HAP-1 (cell line): ENCODE results near the gene MAST3.
A peak's percentile ranks its signal among the peaks of the same experiment; 100 is the strongest.
"Not testable (repeated sequence)": the region's sequence is repeated elsewhere in the genome, so short reads cannot be mapped to it uniquely, and the experiment has no call there.

Source experiments
- DNase-seq, 2 experiments: peaks; one replicate each; pipeline ENCODE4 v3.0.0-alpha.2; 2016 to 2020; ENCODE audit warnings: low spot score in 2 of 2
- H3K27me3 ChIP-seq: fragments of 250-450 bp; sonication (Bioruptor Pico); 2 replicates; pipeline ENCODE4 v1.5.1; 2020; ENCODE audit warnings: low read depth, mild to moderate bottlenecking, moderate library complexity
- H3K36me3 ChIP-seq: fragments of 250-450 bp; sonication (Bioruptor Pico); replicated peaks from 2 replicates; pipeline ENCODE4 v1.5.1; 2020; ENCODE audit warnings: mild to moderate bottlenecking
- H3K4me1 ChIP-seq: fragments of 250-450 bp; sonication (Bioruptor Pico); 2 replicates; pipeline ENCODE4 v1.5.1; 2020; ENCODE audit warnings: mild to moderate bottlenecking
- H3K4me3 ChIP-seq: fragments of 250-450 bp; sonication (Bioruptor Pico); 2 replicates; pipeline ENCODE4 v1.5.1; 2020; ENCODE audit warnings: mild to moderate bottlenecking, moderate library complexity
- H3K9me3 ChIP-seq: fragments of 250-450 bp; sonication (Bioruptor Pico); 2 replicates; pipeline ENCODE4 v1.5.1; 2020; ENCODE audit warnings: mild to moderate bottlenecking, moderate library complexity
- in situ Hi-C: fragments of 300-500 bp; cut with MboI; formaldehyde crosslinking; loops from 3 replicates; pipeline ENCODE4 v1.14.3; 2020; ENCODE audit warnings: low sequenced_read_pairs, inconsistent platforms, mixed read lengths

The MAST3 gene

GRCh38 chr19:18158467-18158866, 60.9 kb downstream of the MAST3 start:
- H3K4me3 ChIP-seq = no peak overlapping the region
- H3K4me1 ChIP-seq = peaks cover 21% of the 10 kb centered on the region
- DNase-seq = no peak
- H3K9me3 ChIP-seq = no peaks in the 10 kb centered on the region
- in situ Hi-C loops = no loop called here
- H3K27me3 ChIP-seq = no peaks in the 10 kb centered on the region
- H3K36me3 ChIP-seq = peaks cover 34% of the 10 kb centered on the region

- Histone ChIP-seq H3K36me3 (peaks cover 41% of the 10 kb centered on the region), H3K4me1 (peaks cover 21% of the 10 kb centered on the region)
- DNase-seq, H3K9me3 ChIP-seq, H3K4me3 ChIP-seq, in situ Hi-C loops, H3K27me3 ChIP-seq: not testable (repeated sequence)
These were observed 61.6 kb downstream of the MAST3 start for GRCh38 chr19:18159059-18159616.

- in situ Hi-C loops = no loop called here
- DNase-seq = no peak
- Histone ChIP-seq H3K36me3 (peaks cover 42% of the 10 kb centered on the region), H3K4me1 (peaks cover 21% of the 10 kb centered on the region), H3K4me3 (no peak overlapping the region), H3K27me3 (no peaks in the 10 kb centered on the region), H3K9me3 (no peaks in the 10 kb centered on the region)
These were observed 62.2 kb downstream of the MAST3 start for GRCh38 chr19:18159810-18160209.

- Histone ChIP-seq H3K4me1 (peaks cover 21% of the 10 kb centered on the region), H3K4me3 (peak overlapping the region; percentile 28), H3K27me3 (no peaks in the 10 kb centered on the region), H3K9me3 (no peaks in the 10 kb centered on the region), H3K36me3 (peaks cover 44% of the 10 kb centered on the region)
- no peak for DNase-seq
- in situ Hi-C loops = no loop called here
These were observed 63.0 kb downstream of the MAST3 start for GRCh38 chr19:18160493-18160970.

GRCh38 chr19:18160971-18161635, 63.5 kb downstream of the MAST3 start:
- H3K4me3 ChIP-seq = peak overlapping the region; percentile 28
- H3K9me3 ChIP-seq = no peaks in the 10 kb centered on the region
- DNase-seq = peak; percentile 54 to 78
- in situ Hi-C loops = no loop called here
- H3K36me3 ChIP-seq = peaks cover 50% of the 10 kb centered on the region
- H3K27me3 ChIP-seq = no peaks in the 10 kb centered on the region
- peaks cover 21% of the 10 kb centered on the region for H3K4me1 ChIP-seq

GRCh38 chr19:18161636-18162002, 64.0 kb downstream of the MAST3 start:
- Histone ChIP-seq H3K9me3 (no peaks in the 10 kb centered on the region), H3K4me1 (peaks cover 20% of the 10 kb centered on the region), H3K4me3 (no peak overlapping the region), H3K27me3 (no peaks in the 10 kb centered on the region), H3K36me3 (peaks cover 49% of the 10 kb centered on the region)
- no peak for DNase-seq
- in situ Hi-C loops = no loop called here

GRCh38 chr19:18164072-18164471, 66.5 kb downstream of the MAST3 start:
- Histone ChIP-seq H3K4me1 (peaks cover 11% of the 10 kb centered on the region), H3K4me3 (no peak overlapping the region), H3K9me3 (no peaks in the 10 kb centered on the region), H3K27me3 (no peaks in the 10 kb centered on the region), H3K36me3 (peaks cover 62% of the 10 kb centered on the region)
- no peak for DNase-seq
- in situ Hi-C loops = no loop called here

- in situ Hi-C loops = no loop called here
- H3K27me3 ChIP-seq = no peaks in the 10 kb centered on the region
These were observed 68.4 kb downstream of the MAST3 start for GRCh38 chr19:18165794-18166544.

GRCh38 chr19:18167011-18167410, 69.4 kb downstream of the MAST3 start:
- in situ Hi-C loops = no loop called here
- no peak overlapping the region for H3K4me3 ChIP-seq
- DNase-seq = no peak
- no peaks in the 10 kb centered on the region for H3K9me3 ChIP-seq
- H3K36me3 ChIP-seq = peaks cover 50% of the 10 kb centered on the region
- H3K4me1 ChIP-seq = no peaks in the 10 kb centered on the region
- H3K27me3 ChIP-seq = no peaks in the 10 kb centered on the region

More at GRCh38 chr19:18165794-18166544, 68.4 kb downstream of the MAST3 start:
- Histone ChIP-seq H3K9me3 (no peaks in the 10 kb centered on the region), H3K36me3 (peaks cover 55% of the 10 kb centered on the region), H3K4me1 (peaks cover 3% of the 10 kb centered on the region), H3K4me3 (no peak overlapping the region)
- DNase-seq = no peak

GRCh38 chr19:18167975-18168645, 70.5 kb downstream of the MAST3 start:
- Histone ChIP-seq H3K4me1 (no peaks in the 10 kb centered on the region), H3K27me3 (no peaks in the 10 kb centered on the region), H3K36me3 (peaks cover 39% of the 10 kb centered on the region), H3K9me3 (no peaks in the 10 kb centered on the region), H3K4me3 (no peak overlapping the region)
- in situ Hi-C loops = no loop called here
- peak; percentile 42 to 74 for DNase-seq

- Histone ChIP-seq H3K4me3 (no peak overlapping the region), H3K4me1 (peaks cover 3% of the 10 kb centered on the region), H3K9me3 (no peaks in the 10 kb centered on the region), H3K36me3 (peaks cover 32% of the 10 kb centered on the region), H3K27me3 (no peaks in the 10 kb centered on the region)
- no peak for DNase-seq
- in situ Hi-C loops = no loop called here
These were observed 71.2 kb downstream of the MAST3 start for GRCh38 chr19:18168673-18169381.

GRCh38 chr19:18170714-18171255, 73.2 kb downstream of the MAST3 start:
- Histone ChIP-seq H3K9me3 (no peaks in the 10 kb centered on the region), H3K27me3 (no peaks in the 10 kb centered on the region), H3K4me1 (peaks cover 9% of the 10 kb centered on the region), H3K4me3 (no peak overlapping the region), H3K36me3 (peaks cover 28% of the 10 kb centered on the region)
- in situ Hi-C loops = no loop called here
- no peak for DNase-seq
